ENCODE data around the gene CEP97.
"Not testable (repeated sequence)": the region's sequence is repeated elsewhere in the genome, so short reads cannot be mapped to it uniquely, and the experiment has no call there.

Gene CEP97

DNA sequence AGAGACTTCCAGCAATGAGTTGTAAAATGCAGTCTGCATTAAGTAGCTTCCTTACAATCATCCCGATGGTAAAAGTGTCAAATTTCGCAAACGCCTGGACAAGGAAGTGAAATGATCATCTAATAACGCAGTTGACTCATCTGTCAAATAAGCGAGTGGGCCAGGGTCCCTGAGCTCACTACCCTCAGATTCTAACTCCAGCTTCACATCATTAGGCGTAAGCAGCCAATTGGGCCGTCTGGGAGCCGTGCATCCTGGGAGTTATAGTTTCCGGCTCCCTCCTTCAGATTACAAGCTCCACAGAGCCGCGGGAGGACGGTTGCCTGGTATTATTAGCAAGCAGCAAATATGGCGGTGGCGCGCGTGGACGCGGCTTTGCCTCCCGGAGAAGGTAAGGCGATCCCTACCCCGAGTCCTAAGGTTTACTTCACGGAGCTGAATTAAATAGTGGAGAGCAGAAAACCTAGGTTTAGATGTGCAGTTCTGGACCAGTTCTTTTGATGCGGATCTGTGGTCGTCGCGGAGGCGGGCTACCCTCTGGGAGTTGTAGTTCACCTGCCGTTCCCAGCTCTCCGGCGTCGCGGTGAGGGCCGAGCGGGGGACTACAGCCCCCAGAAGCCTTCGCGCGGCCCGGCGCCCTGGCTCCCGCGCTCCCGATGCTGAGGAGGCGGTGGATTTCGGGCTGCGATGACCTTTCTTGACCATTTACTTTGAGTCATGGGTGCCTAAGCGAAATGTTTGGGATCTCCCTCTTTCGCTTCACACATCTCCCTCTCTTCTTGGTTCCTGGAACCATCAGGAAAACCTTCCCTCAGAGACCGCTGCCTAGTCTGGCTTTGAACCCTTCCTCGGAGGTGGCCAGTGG, at the start of gene CEP97:
CEP97 (plus strand) TSS at position 286 of the 865 bp plus-strand sequence; CDS start at position 349, 63 bp downstream.
- DNase-seq (ENCODE audit: low spot score in 2 of 2): peak; percentile 71 to 78
- Mint-ChIP-seq H3K9me3 (no peaks in the 10 kb centered on the region), H3K36me3 (ENCODE audit: insufficient read depth) (peaks cover 30% of the 10 kb centered on the region), H3K4me3 (peak within 1 kb of the TSS; percentile 99), H3K27ac (ENCODE audit: low read depth) (peak within 1 kb of the TSS; percentile 96), H3K4me1 (peaks cover 26% of the 10 kb centered on the region), H3K27me3 (no peaks in the 10 kb centered on the region)
- ATAC-seq (replicated peaks; ENCODE audit: extremely low read depth, poor library complexity, severe bottlenecking): peak; percentile 96

DNA sequence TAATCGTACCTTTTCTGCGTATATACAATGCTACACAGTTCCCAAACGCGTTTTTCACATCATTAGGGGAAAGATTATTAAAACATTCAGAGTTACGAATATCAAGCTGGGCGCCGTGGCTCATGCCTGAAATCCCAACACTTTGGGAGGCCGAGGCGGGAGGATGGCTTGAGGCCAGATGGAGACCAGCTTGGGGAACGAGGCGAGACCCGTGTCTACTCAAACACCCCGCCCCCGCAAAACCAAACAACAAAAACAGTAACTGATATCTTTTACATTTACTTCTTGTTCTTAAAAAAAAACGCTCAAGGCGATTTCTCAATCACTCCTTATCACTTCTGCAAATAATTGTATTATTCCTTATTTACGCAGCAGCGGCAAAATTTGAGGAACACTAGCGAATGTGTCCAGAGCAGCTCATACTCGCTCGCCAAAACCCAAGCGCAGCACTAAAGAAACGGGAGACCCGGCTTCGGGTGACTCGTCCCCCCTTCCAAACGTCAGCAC, 48.7 kb upstream of the CEP97 start:
- Mint-ChIP-seq H3K27ac (ENCODE audit: low read depth) (peak overlapping the region; percentile 98), H3K36me3 (ENCODE audit: insufficient read depth) (peaks cover 35% of the 10 kb centered on the region), H3K4me3 (peak overlapping the region; percentile 96), H3K9me3 (no peaks in the 10 kb centered on the region), H3K4me1 (peaks cover 33% of the 10 kb centered on the region), H3K27me3 (no peaks in the 10 kb centered on the region)
- ATAC-seq (replicated peaks; ENCODE audit: extremely low read depth, poor library complexity, severe bottlenecking): no peak
- DNase-seq (ENCODE audit: low spot score in 2 of 2): no peak

DNA sequence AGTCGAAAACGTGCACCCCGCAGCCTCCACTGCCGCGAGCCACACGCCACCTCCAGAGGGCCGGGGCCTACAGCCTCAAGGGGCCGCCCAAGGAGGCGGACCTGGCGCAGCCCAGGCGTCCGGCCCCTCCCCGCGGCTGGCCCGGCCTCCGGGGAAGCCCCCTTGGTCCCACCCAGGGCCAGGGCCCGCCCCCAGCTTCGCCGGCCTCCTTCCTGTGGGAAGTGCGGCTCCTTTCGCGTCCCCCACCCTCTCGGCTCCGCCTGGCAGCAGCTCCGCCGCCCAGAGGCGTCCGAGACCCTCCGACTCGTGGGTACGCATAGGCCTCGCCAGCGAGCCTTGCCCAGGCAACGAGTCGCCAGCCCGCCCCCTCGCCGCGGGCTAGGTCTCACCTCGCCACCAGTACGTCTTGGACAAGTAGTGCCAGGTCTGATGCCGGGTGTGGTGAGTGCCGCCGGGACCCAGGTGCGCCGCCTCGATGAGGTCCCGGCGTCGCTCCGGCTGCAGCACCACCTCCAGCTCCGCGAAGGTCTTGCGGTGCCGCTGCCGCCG, 48.1 kb upstream of the CEP97 start:
- DNase-seq (ENCODE audit: low spot score in 2 of 2): peak; percentile 89 to 94
- Mint-ChIP-seq H3K27ac (ENCODE audit: low read depth) (peak overlapping the region; percentile 98), H3K4me1 (peaks cover 38% of the 10 kb centered on the region), H3K9me3 (no peaks in the 10 kb centered on the region), H3K27me3 (no peaks in the 10 kb centered on the region), H3K36me3 (ENCODE audit: insufficient read depth) (peaks cover 35% of the 10 kb centered on the region), H3K4me3 (peak overlapping the region; percentile 96)
- ATAC-seq (replicated peaks; ENCODE audit: extremely low read depth, poor library complexity, severe bottlenecking): peak; percentile 83

DNA sequence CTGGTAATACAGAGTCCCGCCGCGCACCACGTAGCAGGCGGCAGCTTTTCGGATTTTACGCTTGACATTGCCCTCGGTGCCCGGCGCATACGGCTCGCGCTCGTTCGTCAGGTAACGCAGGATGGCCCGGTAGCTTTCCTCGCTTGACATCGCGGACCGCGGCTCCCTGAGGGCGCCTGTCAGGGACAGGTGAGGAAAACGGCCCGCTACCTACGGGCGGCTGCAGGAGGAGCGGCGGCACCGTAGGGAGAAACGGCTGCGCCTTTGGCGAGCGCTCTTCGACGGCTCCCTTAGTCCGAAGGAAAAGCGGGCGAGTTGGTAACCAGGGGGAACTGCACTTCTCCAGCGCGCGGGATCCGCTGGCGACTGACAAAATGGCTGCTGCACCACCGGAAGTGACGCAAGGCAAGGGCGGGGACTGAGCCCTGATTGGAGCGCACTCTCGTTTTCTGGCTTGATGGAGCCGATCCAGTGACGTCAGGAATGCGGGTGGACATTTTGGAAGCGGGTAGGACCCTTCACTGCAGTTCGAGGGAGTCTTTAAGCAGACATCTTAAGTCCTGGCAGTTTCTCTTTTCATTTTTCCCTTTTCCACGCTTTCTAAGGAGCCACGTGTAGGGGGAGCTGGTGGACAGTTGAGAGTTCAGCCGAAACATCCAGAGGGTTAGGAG, 47.5 kb upstream of the CEP97 start, which contains the start of gene ZBTB11:
ZBTB11 (minus strand) TSS at position 368 of the 671 bp plus-strand sequence; CDS start at position 150, 218 bp downstream.
- peaks cover 36% of the 10 kb centered on the region for H3K36me3 Mint-ChIP-seq (ENCODE audit: insufficient read depth)

GRCh38 chr3:101677436-101678286, 46.8 kb upstream of the CEP97 start:
- peak overlapping the region; percentile 98 for H3K27ac Mint-ChIP-seq (ENCODE audit: low read depth)
- DNase-seq (ENCODE audit: low spot score in 2 of 2) (no peak), ATAC-seq (replicated peaks; ENCODE audit: extremely low read depth, poor library complexity, severe bottlenecking) (no peak)
- H3K9me3 Mint-ChIP-seq: no peaks in the 10 kb centered on the region
- H3K4me3 Mint-ChIP-seq: peak overlapping the region; percentile 96
- no peaks in the 10 kb centered on the region for H3K27me3 Mint-ChIP-seq
- H3K4me1 Mint-ChIP-seq: peaks cover 35% of the 10 kb centered on the region
- peaks cover 43% of the 10 kb centered on the region for H3K36me3 Mint-ChIP-seq (ENCODE audit: insufficient read depth)

More for the DNA sequence above, 47.5 kb upstream of the CEP97 start, which contains the start of gene ZBTB11:
- ATAC-seq (replicated peaks; ENCODE audit: extremely low read depth, poor library complexity, severe bottlenecking) (peak; percentile 74), DNase-seq (ENCODE audit: low spot score in 2 of 2) (peak; percentile 99 to 100)
- H3K27me3 Mint-ChIP-seq: no peaks in the 10 kb centered on the region
- H3K4me3 Mint-ChIP-seq: peak within 1 kb of the TSS; percentile 96
- no peaks in the 10 kb centered on the region for H3K9me3 Mint-ChIP-seq
- peaks cover 40% of the 10 kb centered on the region for H3K4me1 Mint-ChIP-seq
- H3K27ac Mint-ChIP-seq (ENCODE audit: low read depth): peak within 1 kb of the TSS; percentile 98

- H3K27ac Mint-ChIP-seq (ENCODE audit: low read depth); ATAC-seq (replicated peaks; ENCODE audit: extremely low read depth, poor library complexity, severe bottlenecking): not testable (repeated sequence)
- H3K4me1 Mint-ChIP-seq: peaks cover 27% of the 10 kb centered on the region
Observed at GRCh38 chr3:101678837-101679236, 45.6 kb upstream of the CEP97 start.

GRCh38 chr3:101680466-101680865, 43.9 kb upstream of the CEP97 start:
- Mint-ChIP-seq H3K4me3 (no peak overlapping the region), H3K27ac (ENCODE audit: low read depth) (peak overlapping the region; percentile 3), H3K4me1 (peaks cover 31% of the 10 kb centered on the region), H3K9me3 (no peaks in the 10 kb centered on the region), H3K36me3 (ENCODE audit: insufficient read depth) (peaks cover 59% of the 10 kb centered on the region), H3K27me3 (no peaks in the 10 kb centered on the region)
- no peak for ATAC-seq (replicated peaks; ENCODE audit: extremely low read depth, poor library complexity, severe bottlenecking)
- DNase-seq (ENCODE audit: low spot score in 2 of 2): no peak

More at GRCh38 chr3:101678837-101679236, 45.6 kb upstream of the CEP97 start:
- peaks cover 47% of the 10 kb centered on the region for H3K36me3 Mint-ChIP-seq (ENCODE audit: insufficient read depth)
- not testable (repeated sequence) for H3K4me3 Mint-ChIP-seq; H3K9me3 Mint-ChIP-seq; H3K27me3 Mint-ChIP-seq; DNase-seq (ENCODE audit: low spot score in 2 of 2)

DNA sequence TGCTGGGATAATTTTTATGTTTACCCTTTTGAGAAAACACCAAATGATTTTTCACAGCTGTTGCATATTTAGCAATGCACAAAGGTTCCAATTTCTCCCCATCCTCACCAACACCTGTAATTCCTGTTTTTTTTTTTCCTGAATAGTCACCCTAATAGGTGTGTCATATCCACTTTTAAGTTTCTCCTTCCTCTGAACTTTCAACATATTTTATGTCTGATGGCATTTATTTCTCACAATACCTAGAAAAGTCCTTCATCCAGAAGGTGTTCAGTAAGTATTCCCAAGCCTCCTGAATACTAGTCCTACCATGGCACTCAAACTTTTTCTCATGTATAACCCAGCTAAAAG, 39.4 kb upstream of the CEP97 start:
- ATAC-seq (replicated peaks; ENCODE audit: extremely low read depth, poor library complexity, severe bottlenecking): no peak
- Mint-ChIP-seq H3K36me3 (ENCODE audit: insufficient read depth) (peaks cover 66% of the 10 kb centered on the region), H3K9me3 (no peaks in the 10 kb centered on the region), H3K4me3 (peak overlapping the region; percentile 97), H3K27ac (ENCODE audit: low read depth) (peak overlapping the region; percentile 96), H3K4me1 (peaks cover 38% of the 10 kb centered on the region), H3K27me3 (no peaks in the 10 kb centered on the region)
- no peak for DNase-seq (ENCODE audit: low spot score in 2 of 2)

DNA sequence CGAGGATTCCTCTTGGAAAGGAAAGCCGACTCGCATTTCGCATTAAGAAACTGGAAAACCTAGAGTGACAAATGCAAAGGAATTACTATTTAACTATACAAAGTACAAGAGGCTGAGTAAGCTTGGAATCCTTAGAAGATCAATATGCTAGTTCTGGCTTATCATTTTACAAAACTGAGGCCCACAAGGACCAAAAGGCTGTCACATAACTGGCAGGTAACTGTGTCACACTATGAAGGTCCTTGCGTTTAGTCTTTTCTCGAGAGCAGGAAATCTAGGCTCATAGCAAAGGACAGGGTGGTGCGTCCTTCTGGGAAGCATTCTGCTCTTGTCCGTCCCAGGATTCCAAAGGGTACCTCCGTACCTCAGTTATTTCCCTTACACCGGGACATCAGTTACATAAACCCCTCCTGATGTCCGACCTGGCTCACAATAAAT, 38.5 kb upstream of the CEP97 start:
- peak overlapping the region; percentile 96 for H3K27ac Mint-ChIP-seq (ENCODE audit: low read depth)
- peak; percentile 14 for ATAC-seq (replicated peaks; ENCODE audit: extremely low read depth, poor library complexity, severe bottlenecking)
- DNase-seq (ENCODE audit: low spot score in 2 of 2): no peak
- H3K4me3 Mint-ChIP-seq: peak overlapping the region; percentile 97
- peaks cover 37% of the 10 kb centered on the region for H3K4me1 Mint-ChIP-seq
- no peaks in the 10 kb centered on the region for H3K27me3 Mint-ChIP-seq
- peaks cover 60% of the 10 kb centered on the region for H3K36me3 Mint-ChIP-seq (ENCODE audit: insufficient read depth)
- H3K9me3 Mint-ChIP-seq: no peaks in the 10 kb centered on the region

- ATAC-seq (replicated peaks; ENCODE audit: extremely low read depth, poor library complexity, severe bottlenecking) (no peak), DNase-seq (ENCODE audit: low spot score in 2 of 2) (no peak)
- Mint-ChIP-seq H3K36me3 (ENCODE audit: insufficient read depth) (peaks cover 47% of the 10 kb centered on the region), H3K9me3 (no peaks in the 10 kb centered on the region), H3K4me3 (peak overlapping the region; percentile 97), H3K27me3 (no peaks in the 10 kb centered on the region), H3K4me1 (peaks cover 31% of the 10 kb centered on the region), H3K27ac (ENCODE audit: low read depth) (peak overlapping the region; percentile 96)
Observed at GRCh38 chr3:101687142-101687931, 37.1 kb upstream of the CEP97 start.

- peaks cover 30% of the 10 kb centered on the region for H3K36me3 Mint-ChIP-seq (ENCODE audit: insufficient read depth)
- ATAC-seq (replicated peaks; ENCODE audit: extremely low read depth, poor library complexity, severe bottlenecking) (no peak), DNase-seq (ENCODE audit: low spot score in 2 of 2) (no peak)
- H3K27ac Mint-ChIP-seq (ENCODE audit: low read depth): no peak overlapping the region
- H3K9me3 Mint-ChIP-seq: no peaks in the 10 kb centered on the region
- no peak overlapping the region for H3K4me3 Mint-ChIP-seq
- no peaks in the 10 kb centered on the region for H3K27me3 Mint-ChIP-seq
- peaks cover 31% of the 10 kb centered on the region for H3K4me1 Mint-ChIP-seq
Observed at GRCh38 chr3:101689286-101689685, 35.1 kb upstream of the CEP97 start.
